SKM-1 (cell line): ENCODE measurements around the gene HEBP2.

ENCODE experiments used
- DNase-seq: peaks from one replicate; lab custom pipeline; 2025; ENCODE audit not compliant: unreplicated experiment; lab: John Stamatoyannopoulos, UW

The HEBP2 gene

GRCh38 chr6:138397128-138398122 is 6.6 kb upstream of the HEBP2 start:
- DNase-seq = no peak

DNA sequence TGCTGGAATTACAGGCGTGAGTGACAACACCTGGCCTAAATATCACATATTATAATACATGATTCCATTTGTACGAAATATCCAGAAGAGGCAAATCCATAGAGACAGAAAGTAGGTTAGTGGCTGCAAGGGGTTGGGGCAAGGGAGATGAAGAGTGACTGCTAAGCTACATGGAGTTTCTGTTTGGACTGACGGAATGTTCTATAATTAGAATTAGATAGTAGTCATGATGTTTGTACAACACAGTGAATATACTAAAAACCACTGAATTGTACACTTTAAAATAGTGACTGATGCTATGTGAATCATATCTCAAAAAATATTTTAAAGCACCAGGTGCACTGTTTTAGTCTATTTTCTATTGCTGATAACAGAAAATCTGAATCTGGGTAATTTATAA is 3.7 kb upstream of the HEBP2 start:
- DNase-seq = no peak

DNA sequence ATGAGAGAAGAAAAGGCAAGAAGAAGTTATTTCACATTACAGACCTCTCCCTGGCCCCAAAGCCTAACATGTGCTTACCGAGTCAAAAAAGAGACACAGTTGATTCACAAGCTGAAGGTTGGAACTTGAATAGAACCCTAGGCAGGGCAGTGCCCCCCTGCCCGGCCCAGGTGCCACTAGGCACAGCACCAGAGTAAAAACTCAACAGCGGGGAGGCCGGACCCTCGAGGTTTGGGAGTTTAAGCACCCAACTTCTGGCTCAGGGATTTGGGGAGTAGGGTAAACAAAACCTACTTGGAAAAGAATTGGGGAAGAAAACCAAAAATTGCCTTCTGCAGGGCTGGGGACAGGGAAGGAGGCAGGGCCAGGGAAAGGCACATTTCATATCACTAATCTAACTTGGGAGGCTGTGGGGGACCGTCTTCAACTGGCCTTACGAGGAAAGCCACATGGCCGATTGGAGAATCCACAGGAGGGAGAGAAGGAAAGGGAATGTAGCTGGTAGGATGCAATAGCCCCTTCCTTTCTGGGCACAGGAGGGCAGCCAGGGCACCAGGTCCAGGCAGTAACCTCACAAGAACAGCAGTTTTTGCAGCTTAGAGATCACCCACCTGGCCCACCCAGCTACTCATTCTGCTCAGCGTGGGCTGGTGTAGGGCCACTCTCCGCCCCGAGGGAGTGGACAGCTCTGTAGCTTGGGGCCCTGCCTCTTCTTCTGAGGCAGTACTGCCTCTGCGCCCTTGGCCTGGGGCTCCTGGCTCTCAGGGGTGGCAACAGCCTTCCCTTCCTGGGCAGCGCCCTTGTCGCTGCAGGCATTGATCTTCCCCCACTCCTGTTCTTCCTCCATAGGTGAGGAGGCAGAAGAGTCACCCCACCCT is 1.8 kb upstream of the HEBP2 start:
- no peak for DNase-seq

GRCh38 chr6:138402838-138403187 is 1.2 kb upstream of the HEBP2 start:
- no peak for DNase-seq

- DNase-seq = no peak
Measured at GRCh38 chr6:138403324-138403800, 661 bp upstream of the HEBP2 start.

DNA sequence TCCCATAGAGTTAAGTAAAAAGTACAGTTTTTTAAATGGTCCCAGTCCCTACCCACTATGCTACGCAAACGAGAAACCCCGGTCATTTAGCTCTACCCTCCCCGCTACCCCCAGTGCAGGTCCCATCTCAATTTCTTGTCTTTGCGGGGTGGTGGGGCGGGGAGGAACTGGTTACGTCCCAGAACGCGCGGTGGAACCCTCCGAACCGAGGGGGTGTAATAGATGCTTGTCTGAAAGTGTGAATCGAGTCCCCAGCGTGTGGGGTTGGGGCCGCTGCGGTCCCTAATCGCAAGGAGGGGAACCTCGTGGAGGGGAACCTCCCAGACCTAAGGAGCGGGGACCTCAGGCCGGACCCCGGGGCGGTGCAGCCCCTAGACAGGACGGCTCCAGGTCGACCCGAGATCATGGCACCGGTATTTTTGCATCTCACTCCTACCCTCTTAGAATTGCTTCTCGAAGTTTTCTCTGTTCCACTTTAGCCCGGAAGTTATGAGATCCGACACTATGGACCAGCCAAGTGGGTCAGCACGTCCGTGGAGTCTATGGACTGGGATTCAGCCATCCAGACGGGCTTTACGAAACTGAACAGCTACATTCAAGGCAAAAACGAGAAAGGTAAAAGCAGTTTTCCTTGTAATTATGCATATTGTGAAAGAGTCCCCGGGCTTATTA is 779 bp downstream of the HEBP2 start:
- no peak for DNase-seq

DNA sequence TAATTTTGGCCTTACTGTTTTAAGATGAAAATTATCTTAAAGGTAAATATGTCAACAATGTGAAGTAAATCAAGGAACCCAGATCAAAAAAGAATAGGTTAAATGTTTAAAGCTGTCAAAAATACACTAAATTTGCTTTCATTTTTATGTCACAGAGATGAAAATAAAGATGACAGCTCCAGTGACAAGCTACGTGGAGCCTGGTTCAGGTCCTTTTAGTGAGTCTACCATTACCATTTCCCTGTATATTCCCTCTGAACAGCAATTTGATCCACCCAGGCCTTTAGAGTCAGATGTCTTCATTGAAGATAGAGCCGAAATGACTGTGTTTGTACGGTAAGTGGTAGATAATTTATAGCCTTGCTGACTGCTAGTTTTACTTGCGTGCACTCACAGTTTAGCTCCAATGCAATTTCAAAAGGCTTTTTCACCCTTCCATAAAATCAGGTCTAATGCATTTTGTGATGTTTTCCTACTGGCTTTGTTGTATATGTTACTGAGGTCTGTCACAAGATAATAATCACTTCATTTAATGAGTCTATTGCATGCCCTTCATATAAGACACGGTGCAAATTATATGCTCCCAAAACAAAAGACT is 1.9 kb downstream of the HEBP2 start:
- DNase-seq = no peak

DNA sequence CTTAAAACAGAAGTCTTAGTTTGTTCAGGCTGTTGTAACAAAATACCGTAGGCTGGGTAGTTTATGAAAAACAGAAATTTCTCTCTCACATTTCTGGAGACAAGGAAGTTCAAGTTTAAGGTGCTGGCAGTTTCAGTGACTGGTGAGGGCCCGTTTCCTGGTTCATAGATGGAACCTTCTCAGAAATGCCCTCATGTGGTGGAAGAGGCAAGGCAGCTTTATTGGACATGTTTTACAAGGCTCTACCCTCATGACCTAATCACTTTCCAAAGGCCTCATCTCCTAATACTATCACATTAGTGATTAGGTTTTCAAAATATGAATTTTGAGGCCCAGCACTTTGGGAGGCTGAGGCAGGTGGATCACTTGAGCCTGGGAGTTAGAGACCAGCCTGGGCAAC is 2.4 kb downstream of the HEBP2 start:
- no peak for DNase-seq

DNA sequence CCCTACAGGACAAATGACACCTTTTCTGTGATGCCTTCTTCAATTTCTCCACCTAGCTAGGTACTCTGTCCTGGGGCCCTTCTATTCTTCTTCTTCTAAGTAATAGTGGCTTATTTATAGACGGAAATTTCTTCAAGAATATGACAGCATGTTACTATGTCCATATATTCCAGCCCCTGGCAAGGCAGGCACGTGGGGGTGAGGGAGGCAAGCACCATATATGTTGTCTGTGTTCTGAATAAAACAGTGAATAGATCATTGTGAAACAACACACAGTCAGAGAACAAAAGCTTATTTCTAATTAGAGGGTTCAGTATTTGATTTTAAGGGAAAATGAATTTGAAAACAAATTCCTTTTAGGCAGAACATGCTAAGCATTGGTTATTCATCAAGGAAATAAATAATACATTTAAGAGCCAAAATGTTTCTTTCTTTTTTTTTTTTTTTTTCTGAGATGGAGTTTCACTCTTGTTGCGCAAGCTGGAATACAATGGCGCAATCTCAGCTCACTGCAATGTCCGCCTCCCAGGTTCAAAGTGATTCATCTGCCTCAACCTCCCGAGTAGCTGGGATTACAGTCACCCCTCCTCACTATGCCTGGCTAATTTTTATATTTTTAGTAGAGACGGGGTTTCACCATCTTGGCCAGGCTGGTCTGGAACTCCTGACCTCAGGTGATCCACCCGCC is 6.2 kb downstream of the HEBP2 start:
- DNase-seq = peak; percentile 25

- no peak for DNase-seq
Measured at GRCh38 chr6:138410972-138411880, 7.2 kb downstream of the HEBP2 start.

GRCh38 chr6:138415125-138415524 is 11.1 kb downstream of the HEBP2 start:
- no peak for DNase-seq

GRCh38 chr6:138416206-138416605 is 12.2 kb downstream of the HEBP2 start:
- DNase-seq = no peak

- DNase-seq = no peak
Measured at GRCh38 chr6:138417493-138418117, 13.6 kb downstream of the HEBP2 start.

GRCh38 chr6:138418118-138418742 is 14.2 kb downstream of the HEBP2 start:
- no peak for DNase-seq

DNA sequence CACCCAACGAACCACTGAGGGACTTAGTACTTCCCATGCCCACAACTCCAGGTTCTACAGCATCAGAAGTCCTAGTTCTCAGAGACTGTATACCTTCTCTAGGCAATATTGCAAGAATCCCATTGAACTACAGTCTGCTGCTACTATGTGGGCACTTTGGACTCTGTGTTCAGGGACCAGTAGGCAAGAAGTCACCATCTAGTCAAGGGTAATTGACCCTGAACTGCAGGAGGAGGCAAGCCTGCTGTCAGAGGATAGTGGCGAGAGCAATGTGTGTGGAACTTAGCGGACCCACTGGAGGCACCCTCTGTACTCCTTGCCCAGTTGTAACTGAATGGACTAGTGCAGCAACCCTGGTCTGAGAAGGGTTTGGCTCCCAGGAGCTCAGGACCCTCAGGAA is 15.7 kb downstream of the HEBP2 start:
- DNase-seq = no peak

DNA sequence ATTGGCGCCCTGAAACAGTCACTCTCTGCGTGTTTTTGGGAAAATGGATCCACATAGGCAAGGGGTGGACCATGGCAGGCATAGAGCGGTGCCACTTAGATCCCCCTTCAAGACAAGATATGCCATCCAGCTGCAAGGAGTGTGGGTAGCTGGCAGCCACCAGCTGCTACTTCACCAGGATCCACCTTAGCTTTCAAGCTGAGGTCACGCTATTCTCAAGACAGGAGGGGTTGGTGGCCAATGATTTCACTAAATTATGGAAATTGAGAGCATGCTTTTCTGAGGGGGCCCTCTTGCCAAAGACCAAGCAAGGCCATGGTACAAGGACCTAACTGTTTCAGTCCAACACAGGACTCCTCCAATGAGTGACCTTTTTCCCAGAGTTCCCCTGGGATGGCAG is 16.3 kb downstream of the HEBP2 start:
- no peak for DNase-seq

GRCh38 chr6:138421089-138421488 is 17.1 kb downstream of the HEBP2 start:
- DNase-seq = no peak

DNA sequence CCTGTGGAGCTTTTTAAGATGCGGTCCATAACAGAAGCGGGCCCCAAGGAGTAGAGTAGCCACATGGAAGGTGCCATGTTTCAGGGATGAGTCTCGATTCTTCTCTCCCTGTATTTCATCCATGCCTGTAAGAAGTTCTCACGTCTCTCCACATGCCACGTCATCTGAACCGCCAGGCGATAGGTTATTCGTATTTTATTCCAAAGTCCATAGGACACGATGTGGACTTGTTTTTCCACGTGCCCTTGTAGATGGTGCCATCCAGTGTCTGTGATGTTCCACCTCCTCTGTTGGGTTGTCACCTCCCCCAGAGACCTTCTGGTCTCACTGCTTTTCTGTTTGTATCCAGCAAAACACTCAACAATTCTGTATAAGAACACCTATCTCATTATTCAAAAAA is 17.6 kb downstream of the HEBP2 start:
- no peak for DNase-seq
